Keratinocyte (primary cell): ENCODE data around the gene ZNF169. TPM values are rescaled to one million over a fixed set of nuclear protein-coding genes. Genes with fewer than 3 reads are reported as not detected.
"Not testable (repeated sequence)": the region's sequence is repeated elsewhere in the genome, so short reads cannot be mapped to it uniquely, and the experiment has no call there.

Experiments
- DNase-seq: peaks from one replicate; pipeline ENCODE4 v3.0.0-alpha.2; 2011; ENCODE audit warnings: low read depth, missing footprints, low spot score
- FAIRE-seq: peaks from 2 replicates; lab custom pipeline; 2011; peaks lifted over from hg19 to GRCh38; lab: Jason Lieb, UNC
- H2AFZ ChIP-seq: 2 replicates; pipeline ENCODE4 v1.6.0; 2012; ENCODE audit warnings: low read length, control low read depth, inconsistent platforms; ENCODE audit not compliant: control insufficient read depth
- H3K27ac ChIP-seq: 2 replicates; pipeline ENCODE4 v1.5.1; 2011; ENCODE audit warnings: low read length; ENCODE audit not compliant: control insufficient read depth, insufficient read depth
- H3K27me3 ChIP-seq: 3 replicates; pipeline ENCODE4 v1.6.0; 2011; ENCODE audit warnings: low read length; ENCODE audit not compliant: control insufficient read depth, insufficient read depth; ENCODE audit errors: extremely low read depth
- H3K36me3 ChIP-seq, 2 experiments: 2 replicates in 1 of 2; 3 replicates in 1 of 2; pipeline ENCODE4 v1.5.1; 2011; ENCODE audit warnings: low read length in 2 of 2, mild to moderate bottlenecking in 1 of 2; ENCODE audit not compliant: control insufficient read depth in 2 of 2, insufficient read depth in 2 of 2; ENCODE audit errors: extremely low read depth in 1 of 2
- H3K4me1 ChIP-seq: 3 replicates; pipeline ENCODE4 v1.5.1; 2011; ENCODE audit warnings: low read length; ENCODE audit not compliant: control insufficient read depth, insufficient read depth; ENCODE audit errors: extremely low read depth
- H3K4me2 ChIP-seq: 3 replicates; pipeline ENCODE4 v1.6.0; 2011; ENCODE audit warnings: low read depth, low read length; ENCODE audit not compliant: control insufficient read depth, insufficient read depth; ENCODE audit errors: extremely low read depth
- H3K4me3 ChIP-seq, 3 experiments: fragments of 200-600 bp in 1 of 3; sonication (generic) in 1 of 3; 2 replicates in 2 of 3; 3 replicates in 1 of 3; pipeline ENCODE4 v1.5.1; 2011 to 2016; ENCODE audit warnings: low read length in 3 of 3, mild to moderate bottlenecking in 3 of 3, control low read depth in 2 of 3, inconsistent platforms in 1 of 3, low read depth in 1 of 3, mixed read lengths in 1 of 3, mixed run types in 1 of 3, moderate library complexity in 1 of 3; ENCODE audit not compliant: control insufficient read depth in 2 of 3, insufficient read depth in 2 of 3; ENCODE audit errors: extremely low read depth in 1 of 3
- H3K79me2 ChIP-seq: 2 replicates; pipeline ENCODE4 v1.6.0; 2012; ENCODE audit warnings: low read length; ENCODE audit not compliant: control insufficient read depth, insufficient read depth
- H3K9ac ChIP-seq: 3 replicates; pipeline ENCODE4 v1.6.0; 2011; ENCODE audit warnings: low read length; ENCODE audit not compliant: control insufficient read depth, insufficient read depth; ENCODE audit errors: extremely low read depth
- H3K9me1 ChIP-seq: 3 replicates; pipeline ENCODE4 v1.6.0; 2011; ENCODE audit warnings: low read length; ENCODE audit not compliant: control insufficient read depth, insufficient read depth; ENCODE audit errors: extremely low read depth
- H3K9me3 ChIP-seq: 2 replicates; pipeline ENCODE4 v1.5.1; 2012; ENCODE audit warnings: low read depth, low read length; ENCODE audit not compliant: control insufficient read depth
- H4K20me1 ChIP-seq: 3 replicates; pipeline ENCODE4 v1.6.0; 2011; ENCODE audit warnings: low read length; ENCODE audit not compliant: control insufficient read depth, insufficient read depth; ENCODE audit errors: extremely low read depth
- EZH2 ChIP-seq: IDR thresholded peaks from one replicate; pipeline ENCODE4 v1.6.1; 2012; ENCODE audit warnings: inconsistent platforms, mild to moderate bottlenecking, low read length, moderate library complexity
- dilution Hi-C: fragments of 300-500 bp; cut with MboI; formaldehyde crosslinking; loops from one replicate; pipeline ENCODE4 v1.7.0; 2020; ENCODE audit warnings: low sequenced_read_pairs; ENCODE audit not compliant: extremely low pct_ligation_motif_present
- polyA plus RNA-seq, 5 experiments: library from polyadenylated mRNA; depleted of rRNA in 3 of 5; stranded (reverse) in 3 of 5; stranded (forward) in 1 of 5; unstranded in 1 of 5; fragments of >200 nt; gene quantifications; 1 replicate in 1 of 5; 2 replicates in 3 of 5; 3 replicates in 1 of 5; pipeline versions ENCODE4 v1.2.1 to v1.2.3, GENCODE V29; 2011 to 2012; ENCODE audit warnings: missing spikeins in 2 of 5, low read depth in 1 of 5, low replicate concordance in 1 of 5
- TF ChIP-seq, protein P1 (sequence below), 3 experiments: IDR thresholded peaks in 1 of 3; conservative IDR thresholded peaks in 1 of 3; optimal IDR thresholded peaks in 1 of 3; 2 replicates in 2 of 3; 3 replicates in 1 of 3; pipeline versions ENCODE3 to v1.5.1; 2011; ENCODE audit warnings: low read length in 3 of 3, mild to moderate bottlenecking in 3 of 3, moderate library complexity in 2 of 3, control low read depth in 1 of 3, inconsistent platforms in 1 of 3; ENCODE audit not compliant: insufficient read depth in 2 of 3; ENCODE audit errors: extremely low read depth in 1 of 3

The ZNF169 gene
- polyA plus RNA-seq, 1 donor (not counting 4 experiments of a cell fraction or from before 2014, with no cell fraction given) = 3.7 TPM

DNA sequence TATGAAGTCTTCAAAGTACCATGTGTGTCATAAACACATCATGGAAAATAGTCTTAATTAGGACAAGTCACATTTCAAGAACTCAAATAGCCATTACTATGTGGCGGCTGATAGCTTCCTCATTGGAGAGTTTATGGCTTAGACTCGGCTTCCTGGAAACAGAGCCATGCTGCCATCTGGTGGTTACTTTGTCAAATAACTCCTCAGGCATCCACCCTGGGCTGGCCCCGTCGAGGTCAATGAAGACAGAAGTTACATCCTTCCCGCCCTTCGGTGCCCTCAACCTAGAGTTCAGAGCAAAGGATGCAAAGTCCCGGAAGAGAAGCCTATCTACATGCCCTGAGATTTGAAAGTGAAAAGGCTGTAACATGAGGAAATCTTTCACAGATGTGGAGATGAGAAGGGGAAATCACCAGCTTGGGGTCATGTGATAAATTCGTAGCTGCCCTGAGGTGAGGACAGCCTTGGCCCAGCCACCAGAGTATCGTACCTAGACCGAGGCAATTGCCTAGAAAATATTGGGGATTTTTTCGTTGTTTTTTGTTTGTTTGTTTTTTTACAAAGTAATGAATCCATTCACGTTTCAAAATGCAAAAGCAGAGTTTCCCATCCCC lies 45.5 kb upstream of the ZNF169 start:
- H3K9me3 ChIP-seq = no peaks in the 10 kb centered on the region
- no peak overlapping the region for H2AFZ ChIP-seq
- no peaks in the 10 kb centered on the region for H3K9me1 ChIP-seq
- no peak overlapping the region for H3K9ac ChIP-seq
- peak; percentile 76 for FAIRE-seq
- DNase-seq = peak; percentile 11
- no peaks in the 10 kb centered on the region for H4K20me1 ChIP-seq
- no peaks in the 10 kb centered on the region for H3K36me3 ChIP-seq
- H3K4me1 ChIP-seq = no peaks in the 10 kb centered on the region
- H3K4me3 ChIP-seq = no peak overlapping the region
- no peak overlapping the region for H3K27ac ChIP-seq
- H3K27me3 ChIP-seq = no peaks in the 10 kb centered on the region
- no peaks in the 10 kb centered on the region for H3K79me2 ChIP-seq
- no peak for TF ChIP-seq EZH2
- TF ChIP-seq, protein P1, sequence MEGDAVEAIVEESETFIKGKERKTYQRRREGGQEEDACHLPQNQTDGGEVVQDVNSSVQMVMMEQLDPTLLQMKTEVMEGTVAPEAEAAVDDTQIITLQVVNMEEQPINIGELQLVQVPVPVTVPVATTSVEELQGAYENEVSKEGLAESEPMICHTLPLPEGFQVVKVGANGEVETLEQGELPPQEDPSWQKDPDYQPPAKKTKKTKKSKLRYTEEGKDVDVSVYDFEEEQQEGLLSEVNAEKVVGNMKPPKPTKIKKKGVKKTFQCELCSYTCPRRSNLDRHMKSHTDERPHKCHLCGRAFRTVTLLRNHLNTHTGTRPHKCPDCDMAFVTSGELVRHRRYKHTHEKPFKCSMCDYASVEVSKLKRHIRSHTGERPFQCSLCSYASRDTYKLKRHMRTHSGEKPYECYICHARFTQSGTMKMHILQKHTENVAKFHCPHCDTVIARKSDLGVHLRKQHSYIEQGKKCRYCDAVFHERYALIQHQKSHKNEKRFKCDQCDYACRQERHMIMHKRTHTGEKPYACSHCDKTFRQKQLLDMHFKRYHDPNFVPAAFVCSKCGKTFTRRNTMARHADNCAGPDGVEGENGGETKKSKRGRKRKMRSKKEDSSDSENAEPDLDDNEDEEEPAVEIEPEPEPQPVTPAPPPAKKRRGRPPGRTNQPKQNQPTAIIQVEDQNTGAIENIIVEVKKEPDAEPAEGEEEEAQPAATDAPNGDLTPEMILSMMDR (optimal IDR thresholded peaks at IDR 0.05 in 1 of 3, IDR thresholded peaks at IDR 0.05 in 1 of 3, conservative IDR thresholded peaks at IDR 0.05 in 1 of 3; ENCODE audit: extremely low read depth in 1 of 3, insufficient read depth in 2 of 3, low read length in 3 of 3) = peak; percentile 55 to 92 (median 84)
- no peak overlapping the region for H3K4me2 ChIP-seq
- dilution Hi-C loops = loop anchor here (25.0 kb wide), 1 partner anchor 201 kb away; no protein-coding TSS in a partner anchor

DNA sequence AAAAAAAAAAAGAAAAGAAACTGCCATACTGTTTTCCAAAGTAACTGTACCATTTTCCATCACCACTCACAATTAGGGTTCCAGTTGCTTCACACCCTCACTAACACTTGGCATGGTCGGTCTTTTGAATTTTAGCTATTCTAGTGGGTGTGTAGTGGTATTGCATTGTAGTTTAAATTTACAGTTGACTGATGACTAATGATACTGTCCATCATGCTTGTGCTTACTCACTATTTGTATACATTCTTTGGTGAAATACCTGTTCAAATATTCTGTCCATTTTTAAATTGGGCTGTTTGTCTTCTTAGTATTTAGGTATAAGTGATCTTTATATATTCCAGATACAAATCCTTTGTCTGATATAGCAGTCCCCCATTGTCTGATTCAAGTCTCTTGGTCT lies 36.2 kb upstream of the ZNF169 start:
- no peaks in the 10 kb centered on the region for H3K4me1 ChIP-seq
- no peaks in the 10 kb centered on the region for H3K79me2 ChIP-seq
- dilution Hi-C loops = loop anchor here (25.0 kb wide), 1 partner anchor 211 kb away; no protein-coding TSS in a partner anchor
- FAIRE-seq (no peak), DNase-seq (no peak)
- H3K9me1 ChIP-seq = no peaks in the 10 kb centered on the region
- no peak overlapping the region for H2AFZ ChIP-seq
- H3K27me3 ChIP-seq = no peaks in the 10 kb centered on the region
- H3K4me3 ChIP-seq = no peak overlapping the region
- H3K9me3 ChIP-seq = no peaks in the 10 kb centered on the region
- no peak overlapping the region for H3K4me2 ChIP-seq
- H4K20me1 ChIP-seq = no peaks in the 10 kb centered on the region
- no peak overlapping the region for H3K27ac ChIP-seq
- H3K9ac ChIP-seq = no peak overlapping the region
- no peak for TF ChIP-seq EZH2
- TF ChIP-seq, protein P1 (optimal IDR thresholded peaks at IDR 0.05 in 1 of 3, IDR thresholded peaks at IDR 0.05 in 1 of 3, conservative IDR thresholded peaks at IDR 0.05 in 1 of 3; ENCODE audit: extremely low read depth in 1 of 3, insufficient read depth in 2 of 3, low read length in 3 of 3) = peak in 1 of 3 experiments; percentile 19
- no peaks in the 10 kb centered on the region for H3K36me3 ChIP-seq

DNA sequence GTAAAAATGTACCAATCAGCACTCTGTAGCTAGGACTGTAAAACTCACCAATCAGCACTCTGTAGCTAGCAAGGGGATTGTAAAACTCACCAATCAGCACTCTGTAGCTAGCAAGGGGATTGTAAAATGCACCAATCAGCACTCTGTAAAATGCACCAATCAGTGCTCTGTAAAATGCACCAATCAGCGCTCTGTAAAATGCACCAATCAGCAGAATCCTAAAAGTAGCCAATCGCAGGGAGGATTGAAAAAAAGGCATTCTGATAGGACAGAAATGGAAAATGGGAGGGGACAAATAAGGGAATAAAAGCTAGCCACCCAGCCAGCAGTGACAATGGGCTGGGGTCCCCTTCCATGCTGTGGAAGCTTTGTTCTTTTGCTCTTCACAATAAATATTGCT lies 33.7 kb upstream of the ZNF169 start:
- H3K4me2 ChIP-seq, FAIRE-seq, dilution Hi-C loops, H3K4me3 ChIP-seq, H2AFZ ChIP-seq, H3K27me3 ChIP-seq, H3K4me1 ChIP-seq, H3K27ac ChIP-seq, H3K36me3 ChIP-seq, H3K79me2 ChIP-seq, DNase-seq, H3K9me3 ChIP-seq, H3K9ac ChIP-seq, H3K9me1 ChIP-seq, H4K20me1 ChIP-seq: not testable (repeated sequence)
